Neural cell (in vitro differentiated cells): ENCODE results near the gene IRF4. TPM values are rescaled to one million over a fixed set of nuclear protein-coding genes. Genes with fewer than 3 reads are reported as not detected.

Experiments
- H2AFZ ChIP-seq: fragments of 200-600, 300-800 bp; sonication (generic), shearing (Covaris generic); 2 replicates; pipeline ENCODE4 v1.6.0; 2014; ENCODE audit warnings: low read depth, mild to moderate bottlenecking, antibody characterized with exemption, low read length, moderate library complexity
- H3F3A ChIP-seq: fragments of 200-600 bp; shearing (Covaris generic); 2 replicates; pipeline ENCODE4 v1.6.1; 2016; ENCODE audit warnings: mild to moderate bottlenecking, moderate library complexity, mixed read lengths, antibody characterized with exemption, low read length; ENCODE audit not compliant: insufficient read depth, poor library complexity, severe bottlenecking
- H3K27ac ChIP-seq: fragments of 200-600, 300-800 bp; sonication (generic), shearing (Covaris generic); 2 replicates; pipeline ENCODE4 v1.5.1; 2014; ENCODE audit warnings: mild to moderate bottlenecking, low read length, moderate library complexity
- H3K27me3 ChIP-seq: fragments of 300-800, 200-600 bp; sonication (generic), shearing (Covaris generic); 2 replicates; pipeline ENCODE4 v1.6.0; 2014; ENCODE audit warnings: mild to moderate bottlenecking, low read depth, low read length, moderate library complexity; ENCODE audit not compliant: insufficient read depth
- H3K36me3 ChIP-seq: fragments of 300-800, 200-600 bp; sonication (generic), shearing (Covaris generic); 2 replicates; pipeline ENCODE4 v1.5.1; 2014; ENCODE audit warnings: mild to moderate bottlenecking, antibody characterized with exemption, low read length, moderate library complexity; ENCODE audit not compliant: insufficient read depth
- H3K4me2 ChIP-seq: fragments of 300-800, 200-600 bp; sonication (generic), shearing (Covaris generic); 2 replicates; pipeline ENCODE4 v1.6.0; 2014; ENCODE audit warnings: mild to moderate bottlenecking, low read length
- H3K4me3 ChIP-seq: fragments of 300-800, 200-600 bp; sonication (generic), shearing (Covaris generic); 2 replicates; pipeline ENCODE4 v1.5.1; 2014; ENCODE audit warnings: mild to moderate bottlenecking, low read length, moderate library complexity
- H3K79me2 ChIP-seq: fragments of 200-600 bp; shearing (Covaris generic); replicated peaks from 2 replicates; pipeline ENCODE4 v1.6.0; 2014; ENCODE audit warnings: mild to moderate bottlenecking, low read length, moderate library complexity; ENCODE audit not compliant: insufficient read depth
- H3K9ac ChIP-seq: fragments of 300-800, 200-600 bp; sonication (generic), shearing (Covaris generic); 2 replicates; pipeline ENCODE4 v1.6.1; 2016; ENCODE audit warnings: mild to moderate bottlenecking, low read length, mixed read lengths
- H3K9me2 ChIP-seq: fragments of 200-600 bp; shearing (Covaris generic); 2 replicates; pipeline ENCODE4 v1.6.1; 2016; ENCODE audit warnings: mild to moderate bottlenecking, low read length, mixed read lengths; ENCODE audit not compliant: insufficient read depth
- H3K9me3 ChIP-seq: fragments of 200-600, 300-800 bp; sonication (generic), shearing (Covaris generic); 2 replicates; pipeline ENCODE4 v1.6.1; 2016; ENCODE audit warnings: mild to moderate bottlenecking, mixed run types, low read length, moderate library complexity, mixed read lengths
- H4K20me1 ChIP-seq: fragments of 200-600 bp; shearing (Covaris generic); 2 replicates; pipeline ENCODE4 v1.6.1; 2016; ENCODE audit warnings: mild to moderate bottlenecking, mixed run types; ENCODE audit not compliant: insufficient read depth
- EP300 ChIP-seq: fragments of 450-650 bp; conservative IDR thresholded peaks from 2 replicates; pipeline ENCODE4 v1.6.1; 2014; ENCODE audit warnings: antibody characterized with exemption, mild to moderate bottlenecking, moderate library complexity; ENCODE audit not compliant: poor library complexity, severe bottlenecking
- EZH2 ChIP-seq: fragments of 200-600, 300-800 bp; shearing (Covaris generic), sonication (generic); IDR thresholded peaks from 2 replicates; pipeline ENCODE4 v1.6.1; 2014; ENCODE audit warnings: antibody characterized with exemption, low read length, borderline replicate concordance, mild to moderate bottlenecking; ENCODE audit not compliant: insufficient read depth, poor library complexity, severe bottlenecking
- MXI1 ChIP-seq: fragments of 450-650 bp; conservative IDR thresholded peaks from 2 replicates; pipeline ENCODE4 v1.6.1; 2014; ENCODE audit warnings: antibody characterized with exemption, mild to moderate bottlenecking; ENCODE audit not compliant: poor library complexity, severe bottlenecking
- POLR2AphosphoS5 ChIP-seq: IDR thresholded peaks from 2 replicates; pipeline ENCODE4 v1.6.1; 2012
- RAD21 ChIP-seq: fragments of 450-650 bp; conservative IDR thresholded peaks from 2 replicates; pipeline ENCODE4 v1.6.1; 2014; ENCODE audit warnings: antibody characterized with exemption, mild to moderate bottlenecking, moderate library complexity
- SMC3 ChIP-seq: fragments of 450-650 bp; conservative IDR thresholded peaks from 2 replicates; pipeline ENCODE4 v1.6.1; 2014; ENCODE audit warnings: antibody characterized with exemption, mild to moderate bottlenecking, moderate library complexity; ENCODE audit not compliant: poor library complexity
- TAF1 ChIP-seq: IDR thresholded peaks from 2 replicates; pipeline ENCODE4 v1.6.1; 2012; ENCODE audit warnings: low read depth
- polyA plus RNA-seq: library from polyadenylated mRNA; depleted of rRNA; stranded (reverse); fragments of >200 nt; gene quantifications from 2 replicates; pipeline ENCODE4 v1.2.3, GENCODE V29; 2014
- TF ChIP-seq, protein P1 (sequence below): IDR thresholded peaks from 2 replicates; pipeline ENCODE4 v1.6.1; 2012; ENCODE audit warnings: borderline replicate concordance
- TF ChIP-seq, protein P2 (sequence below): fragments of 450-650 bp; IDR thresholded peaks from 2 replicates; pipeline ENCODE4 v1.5.1; 2014; ENCODE audit warnings: antibody characterized with exemption, mild to moderate bottlenecking, moderate library complexity; ENCODE audit not compliant: poor library complexity, severe bottlenecking

IRF4 gene
- polyA plus RNA-seq, 1 donor from 2014 or later: 0.05 TPM

DNA sequence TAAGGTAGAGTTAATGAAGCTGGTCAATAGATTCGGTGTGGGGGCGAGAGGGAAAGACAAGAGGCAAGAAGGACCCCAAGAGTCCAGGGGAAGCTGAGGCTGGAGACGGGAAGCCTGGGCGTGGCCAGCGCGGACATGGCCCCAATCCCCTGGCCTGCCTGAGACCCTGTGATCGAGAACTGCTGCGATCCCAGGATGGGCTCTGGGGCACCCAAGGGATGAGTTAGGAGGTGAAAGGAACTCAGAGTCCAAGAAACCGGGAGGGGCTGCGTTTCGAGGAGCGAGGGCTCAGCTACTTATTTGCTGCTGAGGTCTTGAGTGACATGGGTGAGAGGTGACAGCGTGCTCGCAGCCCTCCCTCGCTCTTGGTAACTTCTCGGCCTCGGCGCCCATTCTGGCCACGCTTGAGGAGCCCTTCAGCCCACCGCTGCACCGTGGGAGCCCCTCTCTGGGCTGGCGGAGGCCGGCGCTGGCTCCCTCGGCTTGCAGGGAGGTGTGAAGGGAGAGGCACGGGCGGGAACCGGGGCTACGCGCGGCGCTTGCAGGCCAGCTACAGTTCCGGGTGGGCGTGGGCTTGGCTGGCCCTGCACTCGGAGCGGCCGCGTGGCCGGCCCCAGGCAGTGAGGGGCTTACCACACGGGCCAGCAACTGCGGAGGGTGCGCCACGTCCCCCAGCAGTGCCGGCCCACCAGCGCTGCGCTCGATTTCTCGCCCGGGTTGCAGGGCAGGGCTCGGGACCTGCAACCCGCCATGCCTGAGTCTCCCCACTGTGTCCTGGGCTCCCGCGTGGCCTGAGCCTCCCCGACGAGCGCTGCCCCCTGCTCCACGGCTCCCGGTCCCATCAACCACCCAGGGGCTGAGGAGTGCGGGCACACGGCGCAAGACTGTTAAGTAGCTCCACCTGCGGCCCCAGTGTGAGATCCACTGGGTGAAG, 58.2 kb downstream of the IRF4 start:
- Histone ChIP-seq H3K4me2 (no peak overlapping the region), H3K79me2 (no peaks in the 10 kb centered on the region)

DNA sequence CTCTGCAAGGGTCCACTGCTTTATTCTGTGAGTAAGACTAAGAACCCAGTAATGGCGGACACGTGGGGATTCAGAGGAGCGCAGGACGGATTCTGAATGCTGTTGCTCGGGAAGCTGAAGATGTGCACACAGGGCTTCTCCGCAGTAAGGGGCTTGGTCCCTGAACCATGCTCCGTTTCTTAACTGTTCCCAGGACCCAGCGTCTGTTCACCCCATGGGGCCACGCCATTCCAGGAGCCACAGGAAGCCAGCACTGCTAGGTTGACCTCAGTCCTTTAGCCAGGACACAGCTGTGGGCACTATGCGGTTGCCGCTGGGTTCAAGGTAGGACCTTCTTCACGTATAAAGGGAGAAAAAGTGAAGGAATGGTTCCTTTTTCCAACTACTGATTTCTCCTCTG, 59.8 kb downstream of the IRF4 start:
- Histone ChIP-seq H2AFZ (no peak overlapping the region), H3K9ac (no peak overlapping the region), H3K36me3 (no peaks in the 10 kb centered on the region), H4K20me1 (no peaks in the 10 kb centered on the region), H3K4me2 (no peak overlapping the region), H3K27ac (no peak overlapping the region), H3K79me2 (no peaks in the 10 kb centered on the region), H3F3A (no peaks in the 10 kb centered on the region), H3K9me3 (no peaks in the 10 kb centered on the region), H3K9me2 (no peaks in the 10 kb centered on the region), H3K27me3 (no peaks in the 10 kb centered on the region), H3K4me3 (no peak overlapping the region)
- TF ChIP-seq POLR2AphosphoS5 (no peak), TAF1 (no peak), SMC3 (no peak), EZH2 (no peak), RAD21 (no peak)
- TF ChIP-seq, protein P1, sequence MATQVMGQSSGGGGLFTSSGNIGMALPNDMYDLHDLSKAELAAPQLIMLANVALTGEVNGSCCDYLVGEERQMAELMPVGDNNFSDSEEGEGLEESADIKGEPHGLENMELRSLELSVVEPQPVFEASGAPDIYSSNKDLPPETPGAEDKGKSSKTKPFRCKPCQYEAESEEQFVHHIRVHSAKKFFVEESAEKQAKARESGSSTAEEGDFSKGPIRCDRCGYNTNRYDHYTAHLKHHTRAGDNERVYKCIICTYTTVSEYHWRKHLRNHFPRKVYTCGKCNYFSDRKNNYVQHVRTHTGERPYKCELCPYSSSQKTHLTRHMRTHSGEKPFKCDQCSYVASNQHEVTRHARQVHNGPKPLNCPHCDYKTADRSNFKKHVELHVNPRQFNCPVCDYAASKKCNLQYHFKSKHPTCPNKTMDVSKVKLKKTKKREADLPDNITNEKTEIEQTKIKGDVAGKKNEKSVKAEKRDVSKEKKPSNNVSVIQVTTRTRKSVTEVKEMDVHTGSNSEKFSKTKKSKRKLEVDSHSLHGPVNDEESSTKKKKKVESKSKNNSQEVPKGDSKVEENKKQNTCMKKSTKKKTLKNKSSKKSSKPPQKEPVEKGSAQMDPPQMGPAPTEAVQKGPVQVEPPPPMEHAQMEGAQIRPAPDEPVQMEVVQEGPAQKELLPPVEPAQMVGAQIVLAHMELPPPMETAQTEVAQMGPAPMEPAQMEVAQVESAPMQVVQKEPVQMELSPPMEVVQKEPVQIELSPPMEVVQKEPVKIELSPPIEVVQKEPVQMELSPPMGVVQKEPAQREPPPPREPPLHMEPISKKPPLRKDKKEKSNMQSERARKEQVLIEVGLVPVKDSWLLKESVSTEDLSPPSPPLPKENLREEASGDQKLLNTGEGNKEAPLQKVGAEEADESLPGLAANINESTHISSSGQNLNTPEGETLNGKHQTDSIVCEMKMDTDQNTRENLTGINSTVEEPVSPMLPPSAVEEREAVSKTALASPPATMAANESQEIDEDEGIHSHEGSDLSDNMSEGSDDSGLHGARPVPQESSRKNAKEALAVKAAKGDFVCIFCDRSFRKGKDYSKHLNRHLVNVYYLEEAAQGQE: no peak

More for the DNA sequence above, 58.2 kb downstream of the IRF4 start:
- Histone ChIP-seq H3K9me3 (no peaks in the 10 kb centered on the region), H3K9me2 (no peaks in the 10 kb centered on the region), H3K9ac (no peak overlapping the region), H3K27ac (no peak overlapping the region), H3K4me3 (no peak overlapping the region), H4K20me1 (no peaks in the 10 kb centered on the region), H2AFZ (no peak overlapping the region), H3K36me3 (no peaks in the 10 kb centered on the region), H3F3A (no peaks in the 10 kb centered on the region), H3K27me3 (no peaks in the 10 kb centered on the region)
- TF ChIP-seq EP300 (no peak), MXI1 (no peak), RAD21 (no peak), SMC3 (no peak)
- TF ChIP-seq, protein P1: no peak
- TF ChIP-seq, protein P2, sequence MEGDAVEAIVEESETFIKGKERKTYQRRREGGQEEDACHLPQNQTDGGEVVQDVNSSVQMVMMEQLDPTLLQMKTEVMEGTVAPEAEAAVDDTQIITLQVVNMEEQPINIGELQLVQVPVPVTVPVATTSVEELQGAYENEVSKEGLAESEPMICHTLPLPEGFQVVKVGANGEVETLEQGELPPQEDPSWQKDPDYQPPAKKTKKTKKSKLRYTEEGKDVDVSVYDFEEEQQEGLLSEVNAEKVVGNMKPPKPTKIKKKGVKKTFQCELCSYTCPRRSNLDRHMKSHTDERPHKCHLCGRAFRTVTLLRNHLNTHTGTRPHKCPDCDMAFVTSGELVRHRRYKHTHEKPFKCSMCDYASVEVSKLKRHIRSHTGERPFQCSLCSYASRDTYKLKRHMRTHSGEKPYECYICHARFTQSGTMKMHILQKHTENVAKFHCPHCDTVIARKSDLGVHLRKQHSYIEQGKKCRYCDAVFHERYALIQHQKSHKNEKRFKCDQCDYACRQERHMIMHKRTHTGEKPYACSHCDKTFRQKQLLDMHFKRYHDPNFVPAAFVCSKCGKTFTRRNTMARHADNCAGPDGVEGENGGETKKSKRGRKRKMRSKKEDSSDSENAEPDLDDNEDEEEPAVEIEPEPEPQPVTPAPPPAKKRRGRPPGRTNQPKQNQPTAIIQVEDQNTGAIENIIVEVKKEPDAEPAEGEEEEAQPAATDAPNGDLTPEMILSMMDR: no peak
